ENCODE measurements around the gene C19orf47.

C19orf47 gene

GRCh38 chr19:40280608-40281221 is 67.5 kb downstream of the C19orf47 start:
- DNase-seq: no peak

GRCh38 chr19:40279761-40280607 is 68.2 kb downstream of the C19orf47 start:
- no peak for DNase-seq

- no peak for DNase-seq
Measured at GRCh38 chr19:40279120-40279551, 69.1 kb downstream of the C19orf47 start.

GRCh38 chr19:40278361-40279035 is 69.7 kb downstream of the C19orf47 start:
- no peak for DNase-seq

- no peak for DNase-seq
Measured at GRCh38 chr19:40277356-40278059, 70.7 kb downstream of the C19orf47 start.

- no peak for DNase-seq
Measured at GRCh38 chr19:40274585-40275544, 73.3 kb downstream of the C19orf47 start.

GRCh38 chr19:40273469-40274360 is 74.5 kb downstream of the C19orf47 start:
- no peak for DNase-seq

- no peak for DNase-seq
Measured at GRCh38 chr19:40272261-40272660, 75.9 kb downstream of the C19orf47 start.

- no peak for DNase-seq
Measured at GRCh38 chr19:40271706-40272105, 76.5 kb downstream of the C19orf47 start.

GRCh38 chr19:40270362-40271089 is 77.7 kb downstream of the C19orf47 start:
- no peak for DNase-seq

Measured in activated CD4-positive, CD25-positive, alpha-beta regulatory T cell (primary cell).